ENCODE data around the gene CYB5B. TPM values are rescaled to one million over a fixed set of nuclear protein-coding genes. Genes with fewer than 3 reads are reported as not detected.
A peak's percentile ranks its signal among the peaks of the same experiment; 100 is the strongest.

CYB5B gene
- total RNA-seq, 3 donors from 2014 or later = 28.2 to 48.0 (median 34.7) TPM

GRCh38 chr16:69498926-69499325 lies 74.5 kb downstream of the CYB5B start:
- no peak for TF ChIP-seq CTCF (IDR thresholded peaks at IDR 0.05)
- TF ChIP-seq POLR2A (IDR thresholded peaks at IDR 0.05) = no peak
- no peak for TF ChIP-seq POLR2AphosphoS5 (IDR thresholded peaks at IDR 0.05)
- Histone ChIP-seq H3K4me3 (no peak overlapping the region), H3K36me3 (no peaks in the 10 kb centered on the region), H3K9me3 (no peaks in the 10 kb centered on the region), H3K4me1 (no peaks in the 10 kb centered on the region), H3K27me3 (no peaks in the 10 kb centered on the region), H3K27ac (no peak overlapping the region)
- DNase-seq (ENCODE audit: low spot score in 2 of 2) = no peak
- intact Hi-C loops (cut with DNase I; ENCODE audit: low total_unique reads) = no loop called here

- no peaks in the 10 kb centered on the region for H3K9me3 ChIP-seq
- H3K4me1 ChIP-seq = no peaks in the 10 kb centered on the region
- intact Hi-C loops (cut with DNase I; ENCODE audit: low total_unique reads) = no loop called here
- no peak for TF ChIP-seq POLR2A (IDR thresholded peaks at IDR 0.05)
- TF ChIP-seq CTCF (IDR thresholded peaks at IDR 0.05) = no peak
- TF ChIP-seq POLR2AphosphoS5 (IDR thresholded peaks at IDR 0.05) = no peak
- H3K36me3 ChIP-seq = no peaks in the 10 kb centered on the region
- H3K27ac ChIP-seq = no peak overlapping the region
- H3K4me3 ChIP-seq = no peak overlapping the region
- H3K27me3 ChIP-seq = no peaks in the 10 kb centered on the region
- no peak for DNase-seq (ENCODE audit: low spot score in 2 of 2)
Measured at GRCh38 chr16:69499541-69500230, 75.3 kb downstream of the CYB5B start.

GRCh38 chr16:69500496-69500895 lies 76.1 kb downstream of the CYB5B start:
- Histone ChIP-seq H3K4me1 (no peaks in the 10 kb centered on the region), H3K9me3 (no peaks in the 10 kb centered on the region), H3K4me3 (no peak overlapping the region), H3K27ac (no peak overlapping the region), H3K36me3 (no peaks in the 10 kb centered on the region), H3K27me3 (no peaks in the 10 kb centered on the region)
- TF ChIP-seq POLR2A (IDR thresholded peaks at IDR 0.05) (no peak), CTCF (IDR thresholded peaks at IDR 0.05) (no peak), POLR2AphosphoS5 (IDR thresholded peaks at IDR 0.05) (no peak)
- DNase-seq (ENCODE audit: low spot score in 2 of 2) = no peak
- intact Hi-C loops (cut with DNase I; ENCODE audit: low total_unique reads) = no loop called here

GRCh38 chr16:69501956-69502745 lies 77.7 kb downstream of the CYB5B start:
- Histone ChIP-seq H3K36me3 (no peaks in the 10 kb centered on the region), H3K4me3 (peak overlapping the region in 1 of 3 donors; percentile 17), H3K27ac (peak overlapping the region; percentile 15 to 51), H3K27me3 (no peaks in the 10 kb centered on the region), H3K9me3 (no peaks in the 10 kb centered on the region), H3K4me1 (no peaks in the 10 kb centered on the region)
- TF ChIP-seq POLR2AphosphoS5 (IDR thresholded peaks at IDR 0.05) = no peak
- no peak for TF ChIP-seq POLR2A (IDR thresholded peaks at IDR 0.05)
- no peak for TF ChIP-seq CTCF (IDR thresholded peaks at IDR 0.05)
- no peak for DNase-seq (ENCODE audit: low spot score in 2 of 2)
- intact Hi-C loops (cut with DNase I; ENCODE audit: low total_unique reads) = no loop called here

- no peak overlapping the region for H3K4me3 ChIP-seq
- no peaks in the 10 kb centered on the region for H3K27me3 ChIP-seq
- intact Hi-C loops (cut with DNase I; ENCODE audit: low total_unique reads) = no loop called here
- H3K4me1 ChIP-seq = no peaks in the 10 kb centered on the region
- TF ChIP-seq POLR2AphosphoS5 (IDR thresholded peaks at IDR 0.05) (no peak), CTCF (IDR thresholded peaks at IDR 0.05) (no peak), POLR2A (IDR thresholded peaks at IDR 0.05) (no peak)
- DNase-seq (ENCODE audit: low spot score in 2 of 2) = no peak
- no peaks in the 10 kb centered on the region for H3K9me3 ChIP-seq
- H3K27ac ChIP-seq = no peak overlapping the region
- H3K36me3 ChIP-seq = no peaks in the 10 kb centered on the region
Measured at GRCh38 chr16:69503244-69503643, 78.8 kb downstream of the CYB5B start.

Measured in breast epithelium (tissue), 4 donors.